ENCODE results near the gene PPFIA1. TPM values are rescaled to one million over a fixed set of nuclear protein-coding genes. Genes with fewer than 3 reads are reported as not detected.

The PPFIA1 gene
- total and polyA plus RNA-seq, 3 donors from 2014 or later, result 110 to 144 (median 125) TPM

- DNase-seq, result no peak
These were observed 43.5 kb downstream of the PPFIA1 start for GRCh38 chr11:70313945-70314344.

GRCh38 chr11:70314730-70315129, 44.2 kb downstream of the PPFIA1 start:
- 84 to 91% methylated on average over 10 of the region's 10 CpGs for WGBS, 2 donors
- TF ChIP-seq CTCF (IDR thresholded peaks at IDR 0.05) (no peak), POLR2A (IDR thresholded peaks at IDR 0.05) (no peak)
- no peaks in the 10 kb centered on the region for H3K36me3 ChIP-seq (ENCODE audit: low read depth, missing control alignments)
- no peaks in the 10 kb centered on the region for H3K27me3 ChIP-seq
- no peak for DNase-seq
- no peak overlapping the region for H3K27ac ChIP-seq
- peaks cover 6% of the 10 kb centered on the region for H3K4me1 ChIP-seq
- H3K4me3 ChIP-seq, result no peak overlapping the region
- H3K9me3 ChIP-seq, result no peaks in the 10 kb centered on the region
- intact Hi-C loops (cut with DNase I; ENCODE audit: low total_unique reads), result no loop called here

More at GRCh38 chr11:70313945-70314344, 43.5 kb downstream of the PPFIA1 start:
- Histone ChIP-seq H3K4me3 (no peak overlapping the region), H3K27ac (no peak overlapping the region), H3K4me1 (no peaks in the 10 kb centered on the region), H3K27me3 (no peaks in the 10 kb centered on the region), H3K9me3 (no peaks in the 10 kb centered on the region), H3K36me3 (ENCODE audit: low read depth, missing control alignments) (no peaks in the 10 kb centered on the region)
- WGBS, 2 donors, result 77 to 91% methylated on average over 8 of the region's 8 CpGs
- intact Hi-C loops (cut with DNase I; ENCODE audit: low total_unique reads), result no loop called here
- TF ChIP-seq CTCF (IDR thresholded peaks at IDR 0.05), result no peak
- no peak for TF ChIP-seq POLR2A (IDR thresholded peaks at IDR 0.05)

GRCh38 chr11:70315716-70316115, 45.2 kb downstream of the PPFIA1 start:
- Histone ChIP-seq H3K4me3 (no peak overlapping the region), H3K9me3 (no peaks in the 10 kb centered on the region), H3K27ac (no peak overlapping the region), H3K4me1 (peaks cover 11% of the 10 kb centered on the region), H3K36me3 (ENCODE audit: low read depth, missing control alignments) (no peaks in the 10 kb centered on the region), H3K27me3 (no peaks in the 10 kb centered on the region)
- intact Hi-C loops (cut with DNase I; ENCODE audit: low total_unique reads), result no loop called here
- TF ChIP-seq CTCF (IDR thresholded peaks at IDR 0.05), result no peak
- no peak for TF ChIP-seq POLR2A (IDR thresholded peaks at IDR 0.05)
- WGBS, 2 donors, result 86% methylated on average over 4 of the region's 4 CpGs
- DNase-seq, result no peak

- Histone ChIP-seq H3K27me3 (no peaks in the 10 kb centered on the region), H3K9me3 (no peaks in the 10 kb centered on the region), H3K36me3 (ENCODE audit: low read depth, missing control alignments) (no peaks in the 10 kb centered on the region), H3K4me1 (peaks cover 11% of the 10 kb centered on the region), H3K4me3 (no peak overlapping the region), H3K27ac (no peak overlapping the region)
- intact Hi-C loops (cut with DNase I; ENCODE audit: low total_unique reads), result no loop called here
- WGBS, 2 donors, result 95 to 96% methylated on average over 14 of the region's 14 CpGs
- no peak for DNase-seq
- TF ChIP-seq POLR2A (IDR thresholded peaks at IDR 0.05) (no peak), CTCF (IDR thresholded peaks at IDR 0.05) (no peak)
These were observed 47.3 kb downstream of the PPFIA1 start for GRCh38 chr11:70317581-70318305.

Data from testis (tissue), 3 donors.